Endothelial cell of umbilical vein (primary cell): Measurements from ENCODE around the gene HOXC9. TPM values are rescaled to one million over a fixed set of nuclear protein-coding genes. Genes with fewer than 3 reads are reported as not detected.

Experiments
- BruUV-seq: library from RNA; stranded (reverse); fragments of 400-500 nt; replicated peaks from 2 replicates; lab custom pipeline; 2021; lab: Mats Ljungman, UMichigan
- CTCF ChIA-PET: fragments of 300-600, 350-600 bp; sonication (Branson Sonifier 250); formaldehyde crosslinking; loops from one replicate; lab custom pipeline; 2021; ENCODE audit warnings: antibody characterized with exemption, inconsistent platforms; lab: Charles Lee
- POLR2A ChIA-PET: fragments of 300-600, 350-600 bp; sonication (Branson Sonifier 250); formaldehyde crosslinking; loops from one replicate; lab custom pipeline; 2021; ENCODE audit warnings: antibody characterized with exemption, inconsistent platforms; lab: Charles Lee
- DNase-seq: peaks from one replicate; pipeline ENCODE4 v3.0.0-alpha.2; 2011; ENCODE audit warnings: low read depth, low spot score
- FAIRE-seq: peaks from 2 replicates; lab custom pipeline; 2011; peaks lifted over from hg19 to GRCh38; lab: Jason Lieb, UNC
- H2AFZ ChIP-seq: 2 replicates; pipeline ENCODE4 v1.6.0; 2012; ENCODE audit warnings: low read depth, low read length, control low read depth, inconsistent platforms
- H3K27ac ChIP-seq: 2 replicates; pipeline ENCODE4 v1.5.1; 2011; ENCODE audit warnings: low read depth, mild to moderate bottlenecking, control low read depth, low read length, moderate library complexity; ENCODE audit not compliant: insufficient read depth
- H3K27me3 ChIP-seq, 2 experiments: 2 replicates each; pipeline versions ENCODE4 v1.6.0 to v1.6.1; 2011; ENCODE audit warnings: low read length in 2 of 2, mixed read lengths in 1 of 2; ENCODE audit not compliant: control insufficient read depth in 2 of 2, insufficient read depth in 2 of 2
- H3K36me3 ChIP-seq, 2 experiments: 2 replicates in 1 of 2; 3 replicates in 1 of 2; pipeline ENCODE4 v1.5.1; 2011; ENCODE audit warnings: low read length in 2 of 2, mild to moderate bottlenecking in 1 of 2, moderate library complexity in 1 of 2; ENCODE audit not compliant: control insufficient read depth in 2 of 2, insufficient read depth in 2 of 2; ENCODE audit errors: extremely low read depth in 1 of 2
- H3K4me1 ChIP-seq: 3 replicates; pipeline ENCODE4 v1.5.1; 2011; ENCODE audit warnings: mild to moderate bottlenecking, low read length; ENCODE audit not compliant: control insufficient read depth, insufficient read depth; ENCODE audit errors: extremely low read depth
- H3K4me2 ChIP-seq: 2 replicates; pipeline ENCODE4 v1.6.1; 2011; ENCODE audit warnings: low read length, control low read depth, mixed read lengths; ENCODE audit not compliant: insufficient read depth
- H3K4me3 ChIP-seq, 3 experiments: fragments of 200-600 bp in 1 of 3; sonication (generic), shearing (Covaris generic) in 1 of 3; replicated peaks in 1 of 3; 2 replicates each; pipeline ENCODE4 v1.5.1; 2011 to 2016; ENCODE audit warnings: control low read depth in 3 of 3, low read length in 3 of 3, mild to moderate bottlenecking in 2 of 3, inconsistent platforms in 1 of 3, low read depth in 1 of 3, moderate library complexity in 1 of 3; ENCODE audit not compliant: insufficient read depth in 1 of 3
- H3K79me2 ChIP-seq: 2 replicates; pipeline ENCODE4 v1.6.0; 2012; ENCODE audit warnings: low read length, inconsistent platforms; ENCODE audit not compliant: control insufficient read depth, insufficient read depth
- H3K9ac ChIP-seq: replicated peaks from 2 replicates; pipeline ENCODE3; 2011; ENCODE audit warnings: low read length, control low read depth; ENCODE audit not compliant: insufficient read depth; ENCODE audit errors: extremely low read depth
- H3K9me1 ChIP-seq: replicated peaks from 3 replicates; pipeline ENCODE4 v1.6.0; 2011; ENCODE audit warnings: mild to moderate bottlenecking, low read length; ENCODE audit not compliant: control insufficient read depth, insufficient read depth; ENCODE audit errors: extremely low read depth
- H3K9me3 ChIP-seq: replicated peaks from 2 replicates; pipeline ENCODE4 v1.5.1; 2012; ENCODE audit warnings: low read length, inconsistent platforms; ENCODE audit not compliant: control insufficient read depth, insufficient read depth
- H4K20me1 ChIP-seq: replicated peaks from 2 replicates; pipeline ENCODE3; 2011; ENCODE audit warnings: mild to moderate bottlenecking, low read length; ENCODE audit not compliant: control insufficient read depth, insufficient read depth; ENCODE audit errors: extremely low read depth
- EZH2 ChIP-seq: IDR thresholded peaks from 2 replicates; pipeline ENCODE4 v1.6.1; 2012; ENCODE audit warnings: borderline replicate concordance, low read depth, mild to moderate bottlenecking, moderate library complexity, low read length, inconsistent platforms; ENCODE audit not compliant: severe bottlenecking
- FOS ChIP-seq: IDR thresholded peaks from 2 replicates; pipeline ENCODE4 v1.6.1; 2011; ENCODE audit warnings: mild to moderate bottlenecking, low read length, moderate library complexity, borderline replicate concordance; ENCODE audit not compliant: insufficient read depth
- GATA2 ChIP-seq: IDR thresholded peaks from 2 replicates; pipeline ENCODE4 v1.7.0; 2011; ENCODE audit warnings: low read depth, mild to moderate bottlenecking, moderate library complexity, mixed read lengths, low read length; ENCODE audit not compliant: insufficient read length, insufficient read depth
- JUN ChIP-seq: IDR thresholded peaks from 2 replicates; pipeline ENCODE4 v1.6.1; 2011; ENCODE audit warnings: borderline replicate concordance, low read depth; ENCODE audit not compliant: insufficient read length, insufficient read depth
- MYC ChIP-seq: IDR thresholded peaks from one replicate; pipeline ENCODE4 v1.6.1; 2011; ENCODE audit warnings: mild to moderate bottlenecking, low read depth, low read length
- POLR2A ChIP-seq: IDR thresholded peaks from 2 replicates; pipeline ENCODE4 v1.6.1; 2012; ENCODE audit warnings: low read depth, mild to moderate bottlenecking, control low read depth, low read length
- POLR2AphosphoS5 ChIP-seq: IDR thresholded peaks from 2 replicates; pipeline ENCODE4 v1.6.1; 2012; ENCODE audit warnings: low read depth, mild to moderate bottlenecking, control low read depth, low read length, moderate library complexity; ENCODE audit not compliant: insufficient read depth
- dilution Hi-C: fragments of 300-500 bp; cut with MboI; formaldehyde crosslinking; loops from one replicate; pipeline ENCODE4 v1.15.0; 2019; ENCODE audit warnings: low sequenced_read_pairs; ENCODE audit not compliant: extremely low pct_ligation_motif_present
- intact Hi-C: fragments of 100-400 bp; cut with micrococcal nuclease; formaldehyde crosslinking; loops from one replicate; pipeline ENCODE4 v1.10.0; 2022
- polyA plus RNA-seq, 4 experiments: library from polyadenylated mRNA; depleted of rRNA in 3 of 4; stranded (reverse) in 3 of 4; unstranded in 1 of 4; fragments of >200 nt; gene quantifications; 2 replicates each; pipeline versions ENCODE4 v1.2.1 to v1.2.3, GENCODE V29; 2011 to 2012; ENCODE audit warnings: missing spikeins in 1 of 4
- total RNA-seq: library from RNA; stranded (reverse); gene quantifications from 2 replicates; pipeline ENCODE4 v1.2.3, GENCODE V29; 2021
- TF ChIP-seq, protein P1 (sequence below): IDR thresholded peaks from 2 replicates; pipeline ENCODE4 v1.6.1; 2011; ENCODE audit not compliant: insufficient read depth, insufficient read length
- TF ChIP-seq, protein P2 (sequence below), 2 donors: IDR thresholded peaks; 1 replicate in 1 of 2; 2 replicates in 1 of 2; pipeline ENCODE4 v1.5.1; 2011; ENCODE audit warnings: low read length in 2 of 2, mild to moderate bottlenecking in 2 of 2, moderate library complexity in 2 of 2, control low read depth in 1 of 2, inconsistent platforms in 1 of 2, low read depth in 1 of 2; ENCODE audit not compliant: insufficient read depth in 1 of 2; ENCODE audit errors: extremely low read depth in 1 of 2

HOXC9 gene
- total and polyA plus RNA-seq, 2 donors (not counting 3 experiments of a cell fraction or from before 2014, with no cell fraction given) = 0.40 to 0.58 TPM

DNA sequence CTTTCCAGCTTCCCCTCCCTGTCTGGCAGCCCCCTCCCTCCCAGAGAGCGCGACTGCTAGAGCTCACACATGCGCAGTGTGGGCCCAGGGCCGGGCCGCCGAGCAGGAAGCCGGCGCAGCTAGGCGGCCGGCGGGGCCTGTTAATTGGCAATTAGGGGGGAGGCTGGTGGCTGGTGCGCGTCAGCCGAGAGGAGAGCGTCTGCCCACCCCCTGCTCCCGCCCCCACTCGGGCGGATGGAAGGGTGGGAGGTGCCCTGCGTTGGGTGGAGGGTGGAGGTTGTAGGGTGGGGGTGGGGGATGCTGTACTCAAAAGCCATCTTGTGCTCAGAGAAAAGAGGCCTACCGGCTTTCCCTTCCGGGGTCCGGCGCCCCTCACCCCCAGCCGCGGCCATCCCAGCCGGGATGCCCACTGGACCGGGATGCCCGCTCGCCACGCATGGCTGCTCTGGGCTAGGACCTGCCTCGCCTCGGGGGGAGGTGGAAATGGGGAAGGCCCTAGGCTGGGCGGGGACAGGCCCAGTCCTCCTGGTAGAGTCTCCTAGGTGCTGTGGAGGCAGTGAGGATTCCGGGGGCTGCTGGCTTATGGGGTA, 18.0 kb downstream of the HOXC9 start:
- Histone ChIP-seq H3K9ac (no peak overlapping the region), H3K9me3 (no peaks in the 10 kb centered on the region), H3K4me2 (peak overlapping the region; percentile 21), H3K27me3 (peaks cover 84 to 93% of the 10 kb centered on the region in 2 experiments), H3K36me3 (no peaks in the 10 kb centered on the region), H3K4me3 (peak overlapping the region in 1 of 3 experiments; percentile 30), H3K4me1 (peaks cover 3% of the 10 kb centered on the region), H3K9me1 (no peaks in the 10 kb centered on the region), H4K20me1 (no peaks in the 10 kb centered on the region), H3K27ac (no peak overlapping the region), H2AFZ (peak overlapping the region; percentile 9), H3K79me2 (no peaks in the 10 kb centered on the region)
- CTCF ChIA-PET = interaction anchor here (0.6 to 17.0 kb wide), 5 partner anchors 9 to 190 kb away, joined by 3 to 616 read pairs (median 10); partner anchors contain the start of genes HOXC10, HOXC8 and SMUG1
- peak; percentile 65 for DNase-seq
- FAIRE-seq = peak; percentile 59
- BruUV-seq = no TSS peak
- intact Hi-C loops = no loop called here
- dilution Hi-C loops = no loop called here
- TF ChIP-seq EZH2 = peak; percentile 86
- TF ChIP-seq GATA2 = no peak
- POLR2A ChIA-PET = no interaction called here

DNA sequence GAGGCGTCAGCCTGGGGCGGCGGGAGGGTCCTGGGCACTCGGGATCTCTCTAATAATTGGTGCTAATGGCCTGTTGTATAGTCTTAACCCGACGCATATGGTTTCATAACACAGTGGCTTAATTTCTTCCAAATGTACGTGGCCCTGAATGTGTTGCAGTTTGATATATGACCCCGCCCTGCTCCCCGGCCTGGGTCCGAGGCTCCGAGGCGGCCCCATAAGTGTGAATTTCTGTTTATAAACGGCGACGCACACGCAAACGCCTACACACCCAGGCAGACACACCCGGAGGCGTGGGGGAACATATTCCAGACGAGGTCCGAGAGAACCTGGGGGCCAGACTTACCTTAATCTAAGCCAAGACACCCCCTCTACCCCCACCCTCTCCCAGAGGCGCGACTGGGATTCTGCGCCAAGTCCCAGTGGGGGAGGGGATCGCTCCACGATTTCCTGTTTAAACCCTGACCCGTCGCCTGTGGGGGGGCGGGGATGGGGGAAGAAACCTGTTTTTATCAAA, 18.6 kb downstream of the HOXC9 start:
- Histone ChIP-seq H3K4me1 (peaks cover 3% of the 10 kb centered on the region), H2AFZ (no peak overlapping the region), H4K20me1 (no peaks in the 10 kb centered on the region), H3K4me3 (no peak overlapping the region), H3K27me3 (peaks cover 84 to 93% of the 10 kb centered on the region in 2 experiments), H3K36me3 (no peaks in the 10 kb centered on the region), H3K9me3 (no peaks in the 10 kb centered on the region), H3K4me2 (no peak overlapping the region), H3K9ac (no peak overlapping the region), H3K27ac (no peak overlapping the region), H3K79me2 (no peaks in the 10 kb centered on the region), H3K9me1 (no peaks in the 10 kb centered on the region)
- CTCF ChIA-PET = interaction anchor here (2.2 to 4.3 kb wide), 2 partner anchors 12 to 34 kb away, joined by 5 to 36 read pairs; partner anchors contain the start of gene HOXC10
- dilution Hi-C loops (no loop called here), intact Hi-C loops (no loop called here)
- DNase-seq = no peak
- BruUV-seq = no TSS peak
- TF ChIP-seq POLR2A (no peak), JUN (no peak), MYC (no peak), POLR2AphosphoS5 (no peak), EZH2 (no peak), FOS (no peak), GATA2 (no peak)
- TF ChIP-seq, protein P1, sequence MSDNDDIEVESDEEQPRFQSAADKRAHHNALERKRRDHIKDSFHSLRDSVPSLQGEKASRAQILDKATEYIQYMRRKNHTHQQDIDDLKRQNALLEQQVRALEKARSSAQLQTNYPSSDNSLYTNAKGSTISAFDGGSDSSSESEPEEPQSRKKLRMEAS = no peak
- TF ChIP-seq, protein P2, sequence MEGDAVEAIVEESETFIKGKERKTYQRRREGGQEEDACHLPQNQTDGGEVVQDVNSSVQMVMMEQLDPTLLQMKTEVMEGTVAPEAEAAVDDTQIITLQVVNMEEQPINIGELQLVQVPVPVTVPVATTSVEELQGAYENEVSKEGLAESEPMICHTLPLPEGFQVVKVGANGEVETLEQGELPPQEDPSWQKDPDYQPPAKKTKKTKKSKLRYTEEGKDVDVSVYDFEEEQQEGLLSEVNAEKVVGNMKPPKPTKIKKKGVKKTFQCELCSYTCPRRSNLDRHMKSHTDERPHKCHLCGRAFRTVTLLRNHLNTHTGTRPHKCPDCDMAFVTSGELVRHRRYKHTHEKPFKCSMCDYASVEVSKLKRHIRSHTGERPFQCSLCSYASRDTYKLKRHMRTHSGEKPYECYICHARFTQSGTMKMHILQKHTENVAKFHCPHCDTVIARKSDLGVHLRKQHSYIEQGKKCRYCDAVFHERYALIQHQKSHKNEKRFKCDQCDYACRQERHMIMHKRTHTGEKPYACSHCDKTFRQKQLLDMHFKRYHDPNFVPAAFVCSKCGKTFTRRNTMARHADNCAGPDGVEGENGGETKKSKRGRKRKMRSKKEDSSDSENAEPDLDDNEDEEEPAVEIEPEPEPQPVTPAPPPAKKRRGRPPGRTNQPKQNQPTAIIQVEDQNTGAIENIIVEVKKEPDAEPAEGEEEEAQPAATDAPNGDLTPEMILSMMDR (IDR thresholded peaks at IDR 0.05; ENCODE audit: extremely low read depth in 1 of 2, insufficient read depth in 1 of 2, low read depth in 1 of 2, low read length in 2 of 2) = no peak
- no peak for FAIRE-seq
- POLR2A ChIA-PET = no interaction called here
